Activated CD4-positive, alpha-beta T cell treated with anti-CD3 and anti-CD28 coated beads, Interleukin-2, amount 10 ng/mL, durations not matched to agents 7 days and 5 days (primary cell): ENCODE measurements around the gene METTL13. TPM values are rescaled to one million over a fixed set of nuclear protein-coding genes. Genes with fewer than 3 reads are reported as not detected.

Experiments
- CTCF ChIA-PET: fragments of 350-600 bp; sonication (Branson Sonifier 250); formaldehyde crosslinking; loops from one replicate; lab custom pipeline; 2021; ENCODE audit warnings: antibody characterized with exemption; lab: Charles Lee
- POLR2A ChIA-PET: fragments of 350-600 bp; sonication (Branson Sonifier 250); formaldehyde crosslinking; loops from one replicate; lab custom pipeline; 2021; ENCODE audit warnings: antibody characterized with exemption; lab: Charles Lee
- DNase-seq: peaks from one replicate; pipeline ENCODE4 v3.0.0-alpha.2; 2020
- H3K27ac Mint-ChIP-seq: one replicate; pipeline ENCODE4 v1.8.0; 2021; ENCODE audit warnings: mild to moderate bottlenecking, moderate library complexity, mixed read lengths
- H3K27me3 Mint-ChIP-seq: one replicate; pipeline ENCODE4 v1.8.0; 2021; ENCODE audit warnings: mixed read lengths
- H3K36me3 Mint-ChIP-seq: one replicate; pipeline ENCODE4 v1.8.0; 2021; ENCODE audit warnings: low read depth, mixed read lengths
- H3K4me1 Mint-ChIP-seq: one replicate; pipeline ENCODE4 v1.8.0; 2021; ENCODE audit warnings: mixed read lengths
- H3K4me3 Mint-ChIP-seq: one replicate; pipeline ENCODE4 v1.8.0; 2021; ENCODE audit warnings: mild to moderate bottlenecking, moderate library complexity, mixed read lengths
- H3K9me3 Mint-ChIP-seq: one replicate; pipeline ENCODE4 v1.8.0; 2021; ENCODE audit warnings: mixed read lengths
- total RNA-seq, 2 experiments: library from RNA; stranded (reverse); gene quantifications; one replicate each; pipeline ENCODE4 v1.2.3, GENCODE V29; 2021

Gene METTL13
- total RNA-seq, 2 experiments from 2014 or later: 40.0 to 40.5 TPM

GRCh38 chr1:171751221-171751620 lies 30.2 kb upstream of the METTL13 start:
- H3K9me3 Mint-ChIP-seq: no peaks in the 10 kb centered on the region
- POLR2A ChIA-PET: no interaction called here
- no peak overlapping the region for H3K27ac Mint-ChIP-seq
- DNase-seq: no peak
- no peaks in the 10 kb centered on the region for H3K36me3 Mint-ChIP-seq
- no peaks in the 10 kb centered on the region for H3K4me1 Mint-ChIP-seq
- CTCF ChIA-PET: no interaction called here
- no peak overlapping the region for H3K4me3 Mint-ChIP-seq
- H3K27me3 Mint-ChIP-seq: no peaks in the 10 kb centered on the region

DNA sequence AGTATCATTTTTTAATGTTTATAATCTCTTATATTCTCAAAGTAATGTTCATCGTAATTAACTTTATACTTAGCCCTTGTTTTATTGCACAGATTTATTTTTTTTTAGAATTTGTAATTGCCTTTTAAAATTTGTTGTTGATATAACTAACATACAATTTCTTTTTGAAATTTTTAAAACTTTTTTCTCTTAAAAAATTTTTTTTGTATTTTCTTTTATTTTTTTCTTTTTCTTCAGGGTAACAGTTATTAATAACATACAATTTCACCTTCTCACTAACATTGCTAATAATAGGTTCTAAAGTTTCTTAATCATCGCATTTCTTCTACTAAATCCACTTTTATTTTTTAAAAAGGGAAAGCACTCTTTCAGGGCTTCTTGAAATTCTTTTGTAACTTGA lies 28.3 kb upstream of the METTL13 start:
- H3K4me1 Mint-ChIP-seq: no peaks in the 10 kb centered on the region
- H3K4me3 Mint-ChIP-seq: no peak overlapping the region
- POLR2A ChIA-PET: no interaction called here
- H3K9me3 Mint-ChIP-seq: no peaks in the 10 kb centered on the region
- CTCF ChIA-PET: no interaction called here
- no peak overlapping the region for H3K27ac Mint-ChIP-seq
- no peak for DNase-seq
- peaks cover 6% of the 10 kb centered on the region for H3K27me3 Mint-ChIP-seq
- H3K36me3 Mint-ChIP-seq: no peaks in the 10 kb centered on the region

DNA sequence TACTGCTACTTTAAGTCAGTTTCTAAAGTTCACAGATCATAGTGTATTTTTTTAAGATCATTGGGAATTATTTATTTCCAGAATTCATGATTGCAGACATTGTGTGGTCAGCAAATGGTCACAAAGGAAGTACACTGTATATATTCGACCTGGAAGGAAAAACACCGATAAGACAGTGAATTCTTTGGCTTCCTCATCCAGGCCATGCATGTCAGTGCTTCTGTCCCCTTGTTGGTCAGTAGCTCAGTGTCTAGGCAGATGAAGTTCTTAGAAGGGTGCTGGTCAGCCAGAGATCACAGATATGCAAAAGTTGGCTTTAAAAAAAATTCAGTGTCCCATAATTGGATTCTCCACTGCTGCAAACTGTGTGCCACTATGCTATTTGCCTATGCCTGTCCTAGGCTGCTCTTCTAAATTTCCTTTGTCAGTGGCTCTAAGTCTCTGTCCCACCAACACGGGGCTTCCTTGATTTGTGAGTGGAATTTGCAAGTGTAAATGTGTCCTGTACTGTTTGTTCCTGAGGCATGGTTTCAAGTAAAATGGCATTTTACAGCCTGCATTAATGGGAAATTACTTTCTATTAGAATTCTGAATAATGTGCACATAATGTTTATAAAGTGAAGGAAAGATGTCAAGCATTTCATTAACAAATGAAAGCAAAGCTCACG lies 27.6 kb upstream of the METTL13 start:
- H3K4me3 Mint-ChIP-seq: no peak overlapping the region
- no peaks in the 10 kb centered on the region for H3K36me3 Mint-ChIP-seq
- ChIA-PET CTCF (interaction anchor here (0.6 kb wide), 1 partner anchor 41 kb away, joined by 3 read pairs; no protein-coding TSS in a partner anchor), POLR2A (no interaction called here)
- no peak for DNase-seq
- H3K27ac Mint-ChIP-seq: no peak overlapping the region
- no peaks in the 10 kb centered on the region for H3K9me3 Mint-ChIP-seq
- no peaks in the 10 kb centered on the region for H3K4me1 Mint-ChIP-seq
- H3K27me3 Mint-ChIP-seq: peaks cover 8% of the 10 kb centered on the region

DNA sequence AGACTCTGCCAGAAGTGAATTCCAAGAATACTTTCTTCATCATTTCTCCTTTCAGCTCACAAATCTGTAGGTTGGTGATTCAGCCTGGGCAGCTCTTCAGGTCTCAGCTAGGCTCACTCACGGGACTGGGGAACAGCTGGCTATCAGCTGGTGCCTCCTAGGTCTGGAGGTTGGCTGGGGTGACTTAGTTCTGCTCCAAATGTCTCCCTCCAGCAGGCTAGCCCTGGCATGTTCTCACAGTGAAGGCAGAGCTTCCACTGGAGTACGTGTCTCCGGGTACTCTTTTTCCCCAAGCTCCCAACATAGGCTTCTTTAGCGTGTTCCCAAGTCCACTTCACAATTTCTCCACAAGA lies 27.1 kb upstream of the METTL13 start:
- H3K36me3 Mint-ChIP-seq: no peaks in the 10 kb centered on the region
- H3K9me3 Mint-ChIP-seq: no peaks in the 10 kb centered on the region
- POLR2A ChIA-PET: no interaction called here
- no peak for DNase-seq
- CTCF ChIA-PET: interaction anchor here (0.6 to 1.4 kb wide), 2 partner anchors 10 to 41 kb away, joined by 3 to 5 read pairs; no protein-coding TSS in a partner anchor
- no peaks in the 10 kb centered on the region for H3K4me1 Mint-ChIP-seq
- H3K4me3 Mint-ChIP-seq: no peak overlapping the region
- H3K27me3 Mint-ChIP-seq: peaks cover 8% of the 10 kb centered on the region
- H3K27ac Mint-ChIP-seq: no peak overlapping the region

GRCh38 chr1:171754971-171755370 lies 26.5 kb upstream of the METTL13 start:
- Mint-ChIP-seq H3K4me3 (no peak overlapping the region), H3K4me1 (no peaks in the 10 kb centered on the region), H3K27me3 (peaks cover 8% of the 10 kb centered on the region), H3K9me3 (no peaks in the 10 kb centered on the region), H3K36me3 (no peaks in the 10 kb centered on the region), H3K27ac (no peak overlapping the region)
- CTCF ChIA-PET: interaction anchor here (1.4 to 1.6 kb wide), 2 partner anchors 11 to 21 kb away, joined by 5 read pairs; no protein-coding TSS in a partner anchor
- POLR2A ChIA-PET: interaction anchor here (0.6 kb wide), 1 partner anchor 654 kb away, joined by 4 read pairs; no protein-coding TSS in a partner anchor
- DNase-seq: no peak

DNA sequence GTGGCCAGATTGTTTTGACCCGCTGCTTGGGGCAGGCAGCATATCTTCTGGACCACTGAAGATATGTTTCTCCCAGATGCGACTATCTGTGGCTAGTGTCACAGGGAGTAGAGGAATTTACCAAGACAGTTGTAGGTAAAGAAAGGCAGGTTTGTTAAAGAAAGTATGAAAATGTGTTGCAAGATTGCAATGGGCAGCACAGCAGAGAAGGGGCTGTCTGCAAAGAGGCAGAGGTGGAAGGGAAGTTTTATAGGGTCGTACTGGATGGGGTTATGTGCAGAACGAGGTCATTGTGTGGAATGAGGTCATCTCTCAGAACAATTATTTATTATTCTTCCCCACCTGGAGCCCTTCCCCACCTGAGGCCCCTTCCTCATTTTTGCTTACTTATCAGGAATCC lies 24.6 kb upstream of the METTL13 start:
- no peak overlapping the region for H3K27ac Mint-ChIP-seq
- H3K9me3 Mint-ChIP-seq: no peaks in the 10 kb centered on the region
- no peak overlapping the region for H3K4me3 Mint-ChIP-seq
- DNase-seq: no peak
- peaks cover 8% of the 10 kb centered on the region for H3K27me3 Mint-ChIP-seq
- no peaks in the 10 kb centered on the region for H3K4me1 Mint-ChIP-seq
- ChIA-PET CTCF (no interaction called here), POLR2A (no interaction called here)
- H3K36me3 Mint-ChIP-seq: no peaks in the 10 kb centered on the region

GRCh38 chr1:171758011-171758410 lies 23.4 kb upstream of the METTL13 start:
- DNase-seq: no peak
- Mint-ChIP-seq H3K36me3 (no peaks in the 10 kb centered on the region), H3K4me3 (no peak overlapping the region), H3K27me3 (peaks cover 8% of the 10 kb centered on the region), H3K9me3 (no peaks in the 10 kb centered on the region), H3K4me1 (no peaks in the 10 kb centered on the region), H3K27ac (no peak overlapping the region)
- CTCF ChIA-PET: interaction anchor here (0.8 kb wide), 1 partner anchor 44 kb away, joined by 3 read pairs; no protein-coding TSS in a partner anchor
- POLR2A ChIA-PET: no interaction called here

- Mint-ChIP-seq H3K4me3 (no peak overlapping the region), H3K27me3 (peaks cover 18% of the 10 kb centered on the region), H3K9me3 (no peaks in the 10 kb centered on the region), H3K27ac (no peak overlapping the region), H3K4me1 (no peaks in the 10 kb centered on the region), H3K36me3 (no peaks in the 10 kb centered on the region)
- CTCF ChIA-PET: interaction anchor here (0.6 to 2.0 kb wide), 5 partner anchors 11 to 1587 kb away, joined by 3 to 6 read pairs (median 3); no protein-coding TSS in a partner anchor
- no peak for DNase-seq
- POLR2A ChIA-PET: interaction anchor here (0.7 kb wide), 1 partner anchor 21 kb away, joined by 3 read pairs; no protein-coding TSS in a partner anchor
Observed at GRCh38 chr1:171762143-171762563, 19.3 kb upstream of the METTL13 start.

DNA sequence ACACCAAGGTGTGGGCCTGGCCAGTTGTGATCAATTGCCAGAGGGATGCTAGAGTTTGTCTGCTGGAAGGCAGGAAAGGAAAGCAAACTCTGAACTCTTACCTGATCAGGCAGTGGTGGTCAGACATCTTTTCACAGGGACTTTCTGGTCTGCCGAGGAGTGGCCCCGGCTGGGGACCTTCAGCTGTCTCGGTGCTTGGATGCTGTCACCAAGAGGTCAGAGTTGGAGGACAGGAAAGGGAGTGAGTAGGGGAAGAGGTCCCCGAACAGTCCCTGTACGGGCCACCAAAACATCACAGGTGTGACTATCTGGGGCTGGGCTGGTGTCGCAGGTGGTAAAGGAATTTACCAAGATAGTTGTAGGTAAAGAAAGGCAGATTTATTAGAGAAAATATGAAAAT lies 17.7 kb upstream of the METTL13 start:
- no peak for DNase-seq
- Mint-ChIP-seq H3K27ac (no peak overlapping the region), H3K27me3 (peaks cover 12% of the 10 kb centered on the region), H3K36me3 (no peaks in the 10 kb centered on the region), H3K9me3 (no peaks in the 10 kb centered on the region), H3K4me3 (no peak overlapping the region), H3K4me1 (no peaks in the 10 kb centered on the region)
- ChIA-PET CTCF (no interaction called here), POLR2A (no interaction called here)

GRCh38 chr1:171769171-171769570 lies 12.3 kb upstream of the METTL13 start:
- DNase-seq: no peak
- ChIA-PET POLR2A (no interaction called here), CTCF (no interaction called here)
- H3K27me3 Mint-ChIP-seq: peaks cover 20% of the 10 kb centered on the region
- no peak overlapping the region for H3K27ac Mint-ChIP-seq
- no peak overlapping the region for H3K4me3 Mint-ChIP-seq
- no peaks in the 10 kb centered on the region for H3K9me3 Mint-ChIP-seq
- H3K36me3 Mint-ChIP-seq: no peaks in the 10 kb centered on the region
- no peaks in the 10 kb centered on the region for H3K4me1 Mint-ChIP-seq

GRCh38 chr1:171769754-171770153 lies 11.7 kb upstream of the METTL13 start:
- Mint-ChIP-seq H3K4me3 (no peak overlapping the region), H3K36me3 (no peaks in the 10 kb centered on the region), H3K9me3 (no peaks in the 10 kb centered on the region), H3K4me1 (no peaks in the 10 kb centered on the region), H3K27ac (no peak overlapping the region), H3K27me3 (peaks cover 20% of the 10 kb centered on the region)
- ChIA-PET CTCF (no interaction called here), POLR2A (no interaction called here)
- DNase-seq: no peak

DNA sequence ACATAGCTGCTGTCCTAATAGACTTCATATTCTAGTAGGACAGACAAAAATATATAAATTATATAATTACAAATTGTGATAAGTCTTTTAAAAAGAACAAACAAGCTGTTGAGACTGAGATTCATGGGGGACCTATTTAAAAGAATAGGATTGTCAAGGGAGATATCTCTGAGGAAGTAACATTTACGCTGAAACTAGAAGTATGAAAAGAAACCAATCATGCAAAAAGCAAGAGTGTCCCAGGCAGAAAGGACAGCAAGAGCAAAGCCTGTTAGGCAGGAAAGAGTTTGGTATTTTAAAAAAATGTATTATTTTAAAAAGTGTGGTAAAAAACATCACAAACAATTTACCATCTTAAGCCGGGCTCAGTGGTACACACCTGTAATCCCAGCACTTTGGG lies 9.1 kb upstream of the METTL13 start:
- H3K9me3 Mint-ChIP-seq: no peaks in the 10 kb centered on the region
- H3K27me3 Mint-ChIP-seq: peaks cover 20% of the 10 kb centered on the region
- no peaks in the 10 kb centered on the region for H3K36me3 Mint-ChIP-seq
- peaks cover under 1% of the 10 kb centered on the region for H3K4me1 Mint-ChIP-seq
- ChIA-PET POLR2A (no interaction called here), CTCF (interaction anchor here (0.6 kb wide), 1 partner anchor 28 kb away, joined by 3 read pairs; no protein-coding TSS in a partner anchor)
- DNase-seq: no peak
- H3K27ac Mint-ChIP-seq: no peak overlapping the region
- H3K4me3 Mint-ChIP-seq: no peak overlapping the region

GRCh38 chr1:171780583-171781175 lies 781 bp upstream of the METTL13 start:
- ChIA-PET CTCF (interaction anchor here (0.9 to 1.8 kb wide), 4 partner anchors 20 to 54 kb away, joined by 3 to 5 read pairs (median 4); partner anchors contain the start of gene VAMP4), POLR2A (interaction anchor here (1.5 kb wide), 1 partner anchor 37 kb away, joined by 5 read pairs; no protein-coding TSS in a partner anchor)
- peaks cover 27% of the 10 kb centered on the region for H3K36me3 Mint-ChIP-seq
- H3K4me1 Mint-ChIP-seq: peaks cover 51% of the 10 kb centered on the region
- no peaks in the 10 kb centered on the region for H3K27me3 Mint-ChIP-seq
- H3K27ac Mint-ChIP-seq: peak overlapping the region; percentile 93
- no peak for DNase-seq
- H3K4me3 Mint-ChIP-seq: peak overlapping the region; percentile 89
- no peaks in the 10 kb centered on the region for H3K9me3 Mint-ChIP-seq
